Right cardiac atrium (tissue), 5 donors: ENCODE data around the gene SLC49A3. TPM values are rescaled to one million over a fixed set of nuclear protein-coding genes. Genes with fewer than 3 reads are reported as not detected.

Experiments used
- ATAC-seq, 2 donors: fragments of 200-7000 bp; cut with Tn5 transposase; one replicate each; pipeline versions ENCODE4 v1.8.0 to v1.9.1; 2020; ENCODE audit warnings: moderate library complexity in 2 of 2, mild to moderate bottlenecking in 1 of 2
- DNase-seq, 3 donors: peaks; one replicate each; pipeline ENCODE4 v3.0.0-alpha.2; 2020
- H3K27ac ChIP-seq: one replicate; pipeline ENCODE4 v1.5.1; 2013; ENCODE audit warnings: mild to moderate bottlenecking, low read length, control low read depth, moderate library complexity
- H3K27me3 ChIP-seq: one replicate; pipeline ENCODE4 v1.6.1; 2013; ENCODE audit not compliant: control insufficient read depth, insufficient read depth
- H3K4me1 ChIP-seq: one replicate; pipeline ENCODE4 v1.6.1; 2013; ENCODE audit warnings: low read length; ENCODE audit not compliant: control insufficient read depth, insufficient read depth
- H3K4me3 ChIP-seq: one replicate; pipeline ENCODE4 v1.5.1; 2013; ENCODE audit warnings: low read length, control low read depth
- H3K9me3 ChIP-seq: one replicate; pipeline ENCODE4 v1.6.1; 2013; ENCODE audit warnings: low read length; ENCODE audit not compliant: control insufficient read depth
- WGBS: extraction: QIAGEN DNeasy Blood & Tissue Kit; methylation state at CpG from one replicate; pipeline ENCODE4 v1.1.7; 2013; 5-methylcytosine and 5-hydroxymethylcytosine counted together
- intact Hi-C, 4 donors: fragments of 100-400 bp; cut with DNase I; formaldehyde crosslinking; loops; one replicate each; pipeline versions ENCODE4 v1.11.0 to v1.14.0; 2022 to 2023
- polyA plus RNA-seq: library from polyadenylated mRNA; stranded (reverse); fragments of 200-250 nt; gene quantifications from one replicate; pipeline ENCODE4 v1.2.3, GENCODE V29; 2013
- total RNA-seq, 4 donors: library from RNA; stranded (reverse); fragmentation: NEBNext Ultra II Directional; extraction: Animal tissue kit (Norgen Biotek cat#: 25700); gene quantifications; one replicate each; pipeline ENCODE4 v1.2.1, GENCODE V29; 2021
- donor health status: healthy with polysubstance abuse.
- donor health status: DM: no; HTN: yes; CAD: no.
- donor health status: DM: no; HTN: no; CAD: no.
- donor health status: DM: no; HTN: yes; CAD: no; lungs with severe emphysema.
- donor health status: DM: yes; HTN: yes; CAD: no.

SLC49A3 gene
- total and polyA plus RNA-seq, 5 donors = 10.6 to 19.5 (median 15.7) TPM

DNA sequence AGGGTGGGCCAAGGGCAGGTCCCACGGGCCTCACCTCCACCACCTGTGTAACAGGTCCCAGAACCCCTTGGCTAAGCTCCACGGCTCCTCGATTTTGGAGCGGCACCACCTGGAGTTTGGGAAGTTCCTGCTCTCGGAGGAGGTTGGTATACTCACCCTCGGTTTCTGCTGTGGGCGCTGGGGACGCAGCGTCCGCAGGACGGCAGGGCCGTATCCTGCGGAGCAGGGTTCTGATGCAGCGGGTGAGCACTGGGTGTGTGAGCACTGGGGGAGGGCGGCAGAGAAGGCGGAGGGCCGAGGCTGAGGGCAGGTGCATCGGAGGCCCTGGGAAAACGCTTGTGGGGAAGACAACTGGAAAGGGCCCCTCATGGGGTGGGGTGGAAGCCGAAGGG lies 25.9 kb downstream of the SLC49A3 start:
- no peak overlapping the region for H3K27ac ChIP-seq

GRCh38 chr4:661881-662761 lies 26.8 kb downstream of the SLC49A3 start:
- Histone ChIP-seq H3K27ac (no peak overlapping the region), H3K4me1 (no peaks in the 10 kb centered on the region), H3K27me3 (no peaks in the 10 kb centered on the region), H3K4me3 (no peak overlapping the region), H3K9me3 (no peaks in the 10 kb centered on the region)
- 97% methylated on average over 42 of the region's 42 CpGs for WGBS
- DNase-seq (peak in 2 of 3 donors; percentile 18 to 61), ATAC-seq (peak in 1 of 2 donors; percentile 7)
- intact Hi-C loops = no loop called here

More for the DNA sequence above, 25.9 kb downstream of the SLC49A3 start:
- Histone ChIP-seq H3K4me1 (no peaks in the 10 kb centered on the region), H3K27me3 (no peaks in the 10 kb centered on the region), H3K4me3 (peak overlapping the region; percentile 63), H3K9me3 (no peaks in the 10 kb centered on the region)
- DNase-seq = peak in 1 of 3 donors; percentile 21
- WGBS = 52% methylated on average over 20 of the region's 20 CpGs
- intact Hi-C loops = no loop called here
- ATAC-seq = peak in 1 of 2 donors; percentile 4

- WGBS = 84% methylated on average over 3 of the region's 3 CpGs
- no peaks in the 10 kb centered on the region for H3K27me3 ChIP-seq
- no peak for ATAC-seq
Observed at GRCh38 chr4:661231-661630, 27.7 kb downstream of the SLC49A3 start.

GRCh38 chr4:660401-660800 lies 28.6 kb downstream of the SLC49A3 start:
- H3K27me3 ChIP-seq = no peaks in the 10 kb centered on the region
- DNase-seq = peak in 2 of 3 donors; percentile 15 to 25
- H3K4me1 ChIP-seq = no peaks in the 10 kb centered on the region
- H3K9me3 ChIP-seq = no peaks in the 10 kb centered on the region
- H3K4me3 ChIP-seq = no peak overlapping the region
- no peak for ATAC-seq
- WGBS = 91% methylated on average over 10 of the region's 10 CpGs
- intact Hi-C loops = no loop called here
- no peak overlapping the region for H3K27ac ChIP-seq

More at GRCh38 chr4:661231-661630, 27.7 kb downstream of the SLC49A3 start:
- Histone ChIP-seq H3K9me3 (no peaks in the 10 kb centered on the region), H3K27ac (no peak overlapping the region), H3K4me1 (no peaks in the 10 kb centered on the region), H3K4me3 (no peak overlapping the region)
- intact Hi-C loops = no loop called here
- DNase-seq = no peak

- WGBS = 93% methylated on average over 8 of the region's 8 CpGs
- no peak overlapping the region for H3K27ac ChIP-seq
- H3K27me3 ChIP-seq = no peaks in the 10 kb centered on the region
- DNase-seq (peak; percentile 2 to 31 (median 23)), ATAC-seq (no peak)
- no peak overlapping the region for H3K4me3 ChIP-seq
- H3K9me3 ChIP-seq = no peaks in the 10 kb centered on the region
- intact Hi-C loops = no loop called here
- H3K4me1 ChIP-seq = no peaks in the 10 kb centered on the region
Observed at GRCh38 chr4:659851-660250, 29.1 kb downstream of the SLC49A3 start.

GRCh38 chr4:658681-659667 lies 30.0 kb downstream of the SLC49A3 start:
- no peaks in the 10 kb centered on the region for H3K9me3 ChIP-seq
- no peak overlapping the region for H3K27ac ChIP-seq
- peak in 2 of 3 donors; percentile 4 to 32 for DNase-seq
- 88% methylated on average over 32 of the region's 32 CpGs for WGBS
- no peak overlapping the region for H3K4me3 ChIP-seq
- H3K27me3 ChIP-seq = no peaks in the 10 kb centered on the region
- no peak for ATAC-seq
- H3K4me1 ChIP-seq = no peaks in the 10 kb centered on the region
- intact Hi-C loops = no loop called here

DNA sequence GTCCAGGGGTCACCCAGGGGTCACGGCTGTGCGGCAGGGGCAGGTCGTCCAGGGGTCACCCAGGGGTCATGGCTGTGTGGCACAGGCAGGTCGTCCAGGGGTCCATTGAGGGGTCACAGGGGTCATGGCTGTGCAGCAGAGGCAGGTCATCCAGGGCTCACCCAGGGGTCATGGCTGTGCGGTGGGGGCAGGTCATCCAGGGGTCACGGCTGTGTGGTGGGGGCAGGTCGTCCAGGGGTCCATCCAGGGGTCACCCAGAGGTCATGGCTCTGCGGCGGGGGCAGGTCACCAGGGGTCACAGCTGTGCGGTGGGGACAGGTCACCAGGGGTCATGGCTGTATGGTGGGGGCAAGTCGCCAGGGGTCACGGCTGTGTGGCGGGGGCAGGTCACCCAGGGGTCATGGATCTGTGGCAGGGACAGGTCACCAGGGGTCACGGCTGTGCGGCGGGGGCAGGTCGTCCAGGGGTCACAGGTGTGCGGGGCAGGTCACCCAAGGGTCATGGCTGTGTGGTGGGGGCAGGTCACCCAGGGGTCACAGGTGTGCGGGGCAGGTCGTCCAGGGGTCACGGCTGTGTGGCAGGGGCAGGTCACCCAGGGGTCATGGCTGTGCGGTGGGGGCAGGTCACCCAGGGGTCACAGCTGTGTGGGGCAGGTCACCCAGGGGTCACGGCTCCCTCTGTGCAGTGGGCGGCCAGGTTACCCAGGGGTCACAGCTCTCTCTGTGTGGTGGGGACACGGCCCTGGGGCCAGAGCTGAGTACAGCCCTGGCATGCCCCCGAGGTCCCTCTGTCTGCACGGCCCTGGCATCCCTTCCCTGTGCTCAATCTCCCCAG lies 30.9 kb downstream of the SLC49A3 start:
- intact Hi-C loops = no loop called here
- no peak for ATAC-seq

DNA sequence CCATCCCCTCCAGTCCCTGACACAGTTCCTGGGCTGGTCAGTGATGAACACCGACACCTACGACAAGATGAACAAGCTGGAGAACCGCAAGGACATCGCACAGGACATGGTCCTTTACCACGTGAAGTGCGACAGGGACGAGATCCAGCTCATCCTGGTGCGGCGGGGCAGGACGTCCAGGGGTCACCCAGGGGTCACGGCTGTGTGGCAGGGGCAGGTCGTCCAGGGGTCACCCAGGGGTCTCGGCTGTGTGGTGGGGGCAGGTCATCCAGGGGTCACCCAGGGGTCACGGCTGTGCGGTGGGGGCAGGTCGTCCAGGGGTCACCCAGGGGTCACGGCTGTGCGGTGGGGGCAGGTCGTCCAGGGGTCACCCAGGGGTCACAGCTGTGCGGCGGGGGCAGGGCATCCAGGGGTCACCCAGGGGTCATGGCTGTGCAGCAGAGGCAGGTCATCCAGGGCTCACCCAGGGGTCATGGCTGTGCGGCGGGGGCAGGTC lies 31.6 kb downstream of the SLC49A3 start:
- intact Hi-C loops = no loop called here
- Histone ChIP-seq H3K9me3 (no peaks in the 10 kb centered on the region), H3K4me1 (no peaks in the 10 kb centered on the region), H3K4me3 (no peak overlapping the region), H3K27ac (no peak overlapping the region), H3K27me3 (no peaks in the 10 kb centered on the region)
- WGBS = 80% methylated on average over 23 of the region's 23 CpGs
- DNase-seq = peak; percentile 15 to 56 (median 42)
- no peak for ATAC-seq

More for the DNA sequence above, 30.9 kb downstream of the SLC49A3 start:
- DNase-seq = peak; percentile 18 to 73 (median 52)
- H3K27me3 ChIP-seq = no peaks in the 10 kb centered on the region
- no peaks in the 10 kb centered on the region for H3K4me1 ChIP-seq
- H3K9me3 ChIP-seq = no peaks in the 10 kb centered on the region
- no peak overlapping the region for H3K4me3 ChIP-seq
- WGBS = 83% methylated on average over 27 of the region's 27 CpGs
- no peak overlapping the region for H3K27ac ChIP-seq

DNA sequence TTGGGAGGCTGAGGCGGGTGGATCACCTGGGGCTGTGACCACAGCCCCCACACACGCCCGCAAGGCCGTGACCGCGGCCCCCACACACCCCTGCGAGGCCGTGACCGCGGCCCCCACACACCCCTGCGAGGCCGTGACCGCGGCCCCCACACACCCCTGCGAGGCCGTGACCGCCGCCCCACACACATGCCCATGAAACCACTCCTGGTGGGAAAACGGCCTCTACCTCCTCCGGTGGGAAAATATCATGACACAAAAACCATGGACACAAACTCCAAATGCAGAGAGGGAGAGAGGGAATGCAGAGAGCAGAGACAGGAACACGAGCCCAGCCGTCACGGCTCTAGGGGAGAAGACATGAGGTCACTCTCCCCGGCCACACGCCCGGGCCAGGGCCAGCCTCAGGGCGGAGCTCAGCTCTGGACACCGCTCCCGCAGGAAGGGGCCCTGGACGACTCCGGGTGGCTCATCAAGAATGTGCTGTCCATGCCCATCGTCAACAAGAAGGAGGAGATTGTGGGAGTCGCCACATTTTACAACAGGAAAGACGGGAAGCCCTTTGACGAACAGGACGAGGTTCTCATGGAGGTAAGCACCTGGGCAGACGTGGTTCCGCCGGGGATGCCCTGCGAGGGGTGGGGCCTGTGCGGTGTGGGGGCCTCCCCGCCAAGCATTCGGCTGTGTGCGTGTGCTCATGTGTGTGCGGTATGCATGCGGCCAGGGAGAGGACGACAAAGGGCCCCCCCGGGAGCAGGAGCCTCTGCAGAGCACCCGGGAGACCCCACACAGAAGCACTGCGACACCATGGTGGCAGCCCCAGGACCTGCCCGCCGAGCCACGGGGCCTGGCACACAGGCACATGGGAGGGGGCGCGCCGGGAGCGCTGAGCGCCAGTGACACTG lies 32.3 kb downstream of the SLC49A3 start:
- peak in 2 of 3 donors; percentile 19 to 60 for DNase-seq
- H3K27me3 ChIP-seq = no peaks in the 10 kb centered on the region
- intact Hi-C loops = no loop called here
- ATAC-seq = no peak
- H3K27ac ChIP-seq = no peak overlapping the region
- WGBS = 78% methylated on average over 58 of the region's 58 CpGs
- no peaks in the 10 kb centered on the region for H3K4me1 ChIP-seq
- no peaks in the 10 kb centered on the region for H3K9me3 ChIP-seq
- no peak overlapping the region for H3K4me3 ChIP-seq
